GM21576 (cell line): ENCODE data around the gene NLRP12.
"Not testable (repeated sequence)": the region's sequence is repeated elsewhere in the genome, so short reads cannot be mapped to it uniquely, and the experiment has no call there.

Source experiments
- ATAC-seq: cut with Tn5 transposase; IDR thresholded peaks from one replicate; pipeline ENCODE4 v1.9.1; 2021; ENCODE audit warnings: mild to moderate bottlenecking, moderate library complexity; ENCODE audit not compliant: unreplicated experiment

NLRP12 gene

GRCh38 chr19:53781332-53781731, 42.8 kb downstream of the NLRP12 start:
- ATAC-seq, result not testable (repeated sequence)

GRCh38 chr19:53780506-53780905, 43.6 kb downstream of the NLRP12 start:
- ATAC-seq, result no peak

GRCh38 chr19:53775524-53775923, 48.6 kb downstream of the NLRP12 start:
- ATAC-seq, result no peak

- not testable (repeated sequence) for ATAC-seq
These were observed 49.6 kb downstream of the NLRP12 start for GRCh38 chr19:53774491-53774890.

- no peak for ATAC-seq
These were observed 50.1 kb downstream of the NLRP12 start for GRCh38 chr19:53773999-53774398.

GRCh38 chr19:53772943-53773342, 51.2 kb downstream of the NLRP12 start:
- ATAC-seq, result no peak

GRCh38 chr19:53771144-53771543, 53.0 kb downstream of the NLRP12 start:
- ATAC-seq, result no peak

GRCh38 chr19:53769696-53770309, 54.3 kb downstream of the NLRP12 start:
- not testable (repeated sequence) for ATAC-seq

GRCh38 chr19:53768401-53768800, 55.7 kb downstream of the NLRP12 start:
- no peak for ATAC-seq

- ATAC-seq, result not testable (repeated sequence)
These were observed 65.1 kb downstream of the NLRP12 start for GRCh38 chr19:53758991-53759390.
